Forelimb muscle (tissue), 1 donor: ENCODE measurements around the gene PRR27. TPM values are rescaled to one million over a fixed set of nuclear protein-coding genes. Genes with fewer than 3 reads are reported as not detected.
"Not testable (repeated sequence)": the region's sequence is repeated elsewhere in the genome, so short reads cannot be mapped to it uniquely, and the experiment has no call there.

ENCODE experiments used
- DNase-seq: peaks from one replicate; pipeline ENCODE4 v3.0.0-alpha.2; 2013; ENCODE audit warnings: low read depth
- polyA plus RNA-seq: library from polyadenylated mRNA; unstranded; fragments of 120-200 nt; gene quantifications from one replicate; pipeline ENCODE4 v1.2.1, GENCODE V29; 2013; ENCODE audit not compliant: insufficient read length

PRR27 gene
- polyA plus RNA-seq, 1 donor: 0.05 TPM

- no peak for DNase-seq
Measured at GRCh38 chr4:70197842-70198241, 43.8 kb downstream of the PRR27 start.

- DNase-seq: no peak
Measured at GRCh38 chr4:70203601-70204000, 49.6 kb downstream of the PRR27 start.

- DNase-seq: not testable (repeated sequence)
Measured at GRCh38 chr4:70212752-70213151, 58.7 kb downstream of the PRR27 start.

Other genes with a start within 250 kb of the PRR27 start
- gene CSN1S1, start 223.2 kb upstream of the PRR27 start, polyA plus RNA-seq: not detected
- not detected for gene CSN2, start 188.5 kb upstream of the PRR27 start, polyA plus RNA-seq
- not detected for gene STATH, start 158.3 kb upstream of the PRR27 start, polyA plus RNA-seq
- gene HTN3, start 125.8 kb upstream of the PRR27 start, polyA plus RNA-seq: not detected
- gene HTN1, start 103.8 kb upstream of the PRR27 start, polyA plus RNA-seq: 0.08 TPM
- not detected for gene ODAM, start 41.5 kb downstream of the PRR27 start, polyA plus RNA-seq
- 1.5 TPM for gene FDCSP, start 71.9 kb downstream of the PRR27 start, polyA plus RNA-seq
- gene CSN3, start 88.4 kb downstream of the PRR27 start, polyA plus RNA-seq: not detected
- not detected for gene CABS1, start 180.7 kb downstream of the PRR27 start, polyA plus RNA-seq
- not detected for gene SMR3A, start 206.5 kb downstream of the PRR27 start, polyA plus RNA-seq
- gene SMR3B, start 228.9 kb downstream of the PRR27 start, polyA plus RNA-seq: not detected
- gene OPRPN, start 243.7 kb downstream of the PRR27 start, polyA plus RNA-seq: not detected